SK-N-SH (cell line): ENCODE measurements around the gene PARVB. TPM values are rescaled to one million over a fixed set of nuclear protein-coding genes. Genes with fewer than 3 reads are reported as not detected.

Experiments used
- CTCF ChIA-PET: fragments of 300-600, 350-600 bp; formaldehyde crosslinking; extraction: SDS; loops from one replicate; lab custom pipeline; 2021; lab: Yijun Ruan, JAX
- POLR2A ChIA-PET: fragments of 350-600 bp; sonication (Branson Sonifier 250); formaldehyde crosslinking; extraction: SDS; loops from one replicate; lab custom pipeline; 2020; ENCODE audit warnings: antibody characterized with exemption, inconsistent platforms; lab: Yijun Ruan, JAX
- DNase-seq: peaks from one replicate; pipeline ENCODE4 v3.0.0; 2012
- H2AFZ ChIP-seq: fragments of 200-600 bp; sonication (generic); 2 replicates; pipeline ENCODE4 v1.8.1; 2016; ENCODE audit warnings: antibody characterized with exemption, mild to moderate bottlenecking, low read depth
- H3F3A ChIP-seq: fragments of 200-600 bp; sonication (generic); replicated peaks from 2 replicates; pipeline ENCODE3; 2016; ENCODE audit warnings: antibody characterized with exemption, mild to moderate bottlenecking; ENCODE audit not compliant: insufficient read depth
- H3K27ac ChIP-seq, 2 experiments: fragments of 200-500 bp in 1 of 2; fragments of 200-600 bp in 1 of 2; sonication (Bioruptor generic) in 1 of 2; sonication (generic), shearing (Covaris generic) in 1 of 2; 2 replicates each; pipeline versions ENCODE4 v1.5.1 to v1.6.1; 2014 to 2016; ENCODE audit warnings: low read depth in 2 of 2, inconsistent platforms in 1 of 2, low read length in 1 of 2, mild to moderate bottlenecking in 1 of 2, mixed read lengths in 1 of 2
- H3K27me3 ChIP-seq: fragments of 200-600 bp; sonication (generic), shearing (Covaris generic); 2 replicates; pipeline ENCODE4 v1.6.1; 2016; ENCODE audit warnings: mixed run types; ENCODE audit not compliant: insufficient read depth
- H3K36me3 ChIP-seq, 2 experiments: fragments of 200-500 bp in 1 of 2; fragments of 200-600 bp in 1 of 2; sonication (Bioruptor generic) in 1 of 2; sonication (generic) in 1 of 2; replicated peaks in 1 of 2; 2 replicates each; pipeline versions ENCODE3 to v1.5.1; 2014 to 2016; ENCODE audit warnings: low read length in 1 of 2, mild to moderate bottlenecking in 1 of 2; ENCODE audit not compliant: insufficient read depth in 2 of 2, control insufficient read depth in 1 of 2
- H3K4me1 ChIP-seq, 2 experiments: fragments of 200-500 bp in 1 of 2; fragments of 200-600 bp in 1 of 2; sonication (Bioruptor generic) in 1 of 2; sonication (generic), shearing (Covaris generic) in 1 of 2; 2 replicates each; pipeline versions ENCODE4 v1.5.1 to v1.6.1; 2014 to 2016; ENCODE audit warnings: low read depth in 1 of 2, low read length in 1 of 2, mixed run types in 1 of 2; ENCODE audit not compliant: insufficient read depth in 2 of 2, control insufficient read depth in 1 of 2
- H3K4me2 ChIP-seq: fragments of 200-600 bp; sonication (generic), shearing (Covaris generic); 2 replicates; pipeline ENCODE4 v1.6.1; 2017; ENCODE audit warnings: mixed run types
- H3K4me3 ChIP-seq, 2 experiments: fragments of 200-500 bp in 1 of 2; fragments of 200-600 bp in 1 of 2; sonication (Bioruptor generic) in 1 of 2; sonication (generic), shearing (Covaris generic) in 1 of 2; 2 replicates each; pipeline versions ENCODE4 v1.5.1 to v1.8.1; 2014 to 2016; ENCODE audit warnings: low read depth in 2 of 2, inconsistent platforms in 1 of 2, low read length in 1 of 2, mild to moderate bottlenecking in 1 of 2, mixed read lengths in 1 of 2, moderate library complexity in 1 of 2
- H3K79me2 ChIP-seq: fragments of 200-600 bp; sonication (generic); 2 replicates; pipeline ENCODE4 v1.8.1; 2017; ENCODE audit warnings: mild to moderate bottlenecking; ENCODE audit not compliant: insufficient read depth
- H3K9ac ChIP-seq: fragments of 200-600 bp; sonication (generic); 2 replicates; pipeline ENCODE4 v1.6.1; 2017; ENCODE audit warnings: mixed run types
- H3K9me2 ChIP-seq: fragments of 200-600 bp; sonication (generic); 2 replicates; pipeline ENCODE4 v1.6.1; 2017; ENCODE audit warnings: mixed run types
- H3K9me3 ChIP-seq: fragments of 200-600 bp; sonication (generic); 2 replicates; pipeline ENCODE4 v1.6.1; 2017; ENCODE audit warnings: mixed run types, mild to moderate bottlenecking, moderate library complexity
- H4K20me1 ChIP-seq: fragments of 200-600 bp; sonication (generic); 2 replicates; pipeline ENCODE4 v1.6.1; 2017; ENCODE audit warnings: mild to moderate bottlenecking, mixed run types; ENCODE audit not compliant: insufficient read depth
- FOSL2 ChIP-seq: IDR thresholded peaks from 2 replicates; pipeline ENCODE4 v1.4.0; 2012; ENCODE audit warnings: low read depth, mild to moderate bottlenecking, moderate library complexity, borderline replicate concordance
- FOXJ3 ChIP-seq: sonication (generic); formaldehyde crosslinking; IDR thresholded peaks from 2 replicates; pipeline ENCODE4 v1.5.1; 2020; ENCODE audit warnings: mild to moderate bottlenecking, missing genetic modification reagents
- FOXM1 ChIP-seq: IDR thresholded peaks from 2 replicates; pipeline ENCODE4 v1.4.0; 2012; ENCODE audit warnings: low read depth, mild to moderate bottlenecking
- JUND ChIP-seq: IDR thresholded peaks from 2 replicates; pipeline ENCODE4 v1.4.0; 2012
- MEF2A ChIP-seq: IDR thresholded peaks from 2 replicates; pipeline ENCODE4 v1.4.0; 2012; ENCODE audit warnings: low read depth, borderline replicate concordance
- NFIC ChIP-seq: IDR thresholded peaks from 2 replicates; pipeline ENCODE4 v1.4.0; 2012; ENCODE audit warnings: borderline replicate concordance
- NRF1 ChIP-seq: IDR thresholded peaks from 2 replicates; pipeline ENCODE4 v1.6.1; 2012; ENCODE audit warnings: low read depth, mild to moderate bottlenecking, low read length
- POLR2AphosphoS5 ChIP-seq: IDR thresholded peaks from 2 replicates; pipeline ENCODE4 v1.6.1; 2012; ENCODE audit warnings: low read depth, low read length
- RAD21 ChIP-seq: IDR thresholded peaks from 2 replicates; pipeline ENCODE4 v1.6.1; 2012; ENCODE audit warnings: mild to moderate bottlenecking, low read length
- RXRA ChIP-seq: IDR thresholded peaks from 2 replicates; pipeline ENCODE4 v1.4.0; 2012; ENCODE audit warnings: low read depth, mild to moderate bottlenecking, borderline replicate concordance
- SIN3A ChIP-seq: IDR thresholded peaks from 2 replicates; pipeline ENCODE4 v1.6.1; 2012; ENCODE audit warnings: low read depth, mild to moderate bottlenecking, low read length, moderate library complexity, borderline replicate concordance
- TAF1 ChIP-seq: IDR thresholded peaks from 2 replicates; pipeline ENCODE4 v1.6.1; 2012; ENCODE audit warnings: low read depth, mild to moderate bottlenecking, low read length, moderate library complexity, borderline replicate concordance
- TCF12 ChIP-seq: IDR thresholded peaks from 2 replicates; pipeline ENCODE4 v1.4.0; 2012
- TEAD4 ChIP-seq: IDR thresholded peaks from 2 replicates; pipeline ENCODE4 v1.4.0; 2012; ENCODE audit warnings: mild to moderate bottlenecking, borderline replicate concordance; ENCODE audit not compliant: insufficient read depth
- WGBS: methylation state at CpG from one replicate; pipeline ENCODE4 v1.1.6; 2017; ENCODE audit warnings: low lambda C conversion rate; 5-methylcytosine and 5-hydroxymethylcytosine counted together
- polyA plus RNA-seq, 3 experiments: library from polyadenylated mRNA; depleted of rRNA; stranded (reverse); fragments of >200 nt; gene quantifications; 2 replicates each; pipeline ENCODE4 v1.2.3, GENCODE V29; 2012
- TF ChIP-seq, protein P1 (sequence below): fragments of 150-350 bp; IDR thresholded peaks from 2 replicates; pipeline ENCODE4 v1.6.1; 2016; ENCODE audit warnings: mild to moderate bottlenecking, low read depth, low read length
- TF ChIP-seq, protein P2 (sequence below): IDR thresholded peaks from 2 replicates; pipeline ENCODE4; 2012
- TF ChIP-seq, protein P3 (sequence below): fragments of 200-600 bp; sonication (generic); IDR thresholded peaks from 2 replicates; pipeline ENCODE4 v1.6.1; 2017; ENCODE audit warnings: antibody characterized with exemption, mild to moderate bottlenecking, moderate library complexity
- TF ChIP-seq, protein P4 (sequence below): IDR thresholded peaks from 2 replicates; pipeline ENCODE4 v1.4.0; 2012; ENCODE audit warnings: low read depth, borderline replicate concordance

The PARVB gene
- polyA plus RNA-seq, 1 of the 3 experiments (the other 2 are of a cell fraction) = 87.8 TPM

- Histone ChIP-seq H3K9me2 (no peaks in the 10 kb centered on the region), H3K27ac (no peak overlapping the region), H3K4me1 (no peaks in the 10 kb centered on the region), H2AFZ (no peak overlapping the region), H4K20me1 (no peaks in the 10 kb centered on the region), H3F3A (no peaks in the 10 kb centered on the region), H3K27me3 (no peaks in the 10 kb centered on the region), H3K79me2 (no peaks in the 10 kb centered on the region), H3K36me3 (no peaks in the 10 kb centered on the region), H3K4me3 (no peak overlapping the region), H3K9ac (no peak overlapping the region), H3K9me3 (no peaks in the 10 kb centered on the region), H3K4me2 (no peak overlapping the region)
- POLR2A ChIA-PET = no interaction called here
- DNase-seq = no peak
- CTCF ChIA-PET = interaction anchor here (0.6 to 1.6 kb wide), 2 partner anchors 36 to 78 kb away, joined by 3 to 6 read pairs; no protein-coding TSS in a partner anchor
- 64% methylated on average over 3 of the region's 3 CpGs for WGBS
- TF ChIP-seq FOXM1 = no peak
- no peak for TF ChIP-seq NFIC
- no peak for TF ChIP-seq MEF2A
- TF ChIP-seq, protein P1, sequence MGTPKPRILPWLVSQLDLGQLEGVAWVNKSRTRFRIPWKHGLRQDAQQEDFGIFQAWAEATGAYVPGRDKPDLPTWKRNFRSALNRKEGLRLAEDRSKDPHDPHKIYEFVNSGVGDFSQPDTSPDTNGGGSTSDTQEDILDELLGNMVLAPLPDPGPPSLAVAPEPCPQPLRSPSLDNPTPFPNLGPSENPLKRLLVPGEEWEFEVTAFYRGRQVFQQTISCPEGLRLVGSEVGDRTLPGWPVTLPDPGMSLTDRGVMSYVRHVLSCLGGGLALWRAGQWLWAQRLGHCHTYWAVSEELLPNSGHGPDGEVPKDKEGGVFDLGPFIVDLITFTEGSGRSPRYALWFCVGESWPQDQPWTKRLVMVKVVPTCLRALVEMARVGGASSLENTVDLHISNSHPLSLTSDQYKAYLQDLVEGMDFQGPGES = no peak
- TF ChIP-seq FOXJ3 = no peak
- no peak for TF ChIP-seq SIN3A
- no peak for TF ChIP-seq RAD21
Observed at GRCh38 chr22:44117746-44118145, 93.6 kb downstream of the PARVB start.

DNA sequence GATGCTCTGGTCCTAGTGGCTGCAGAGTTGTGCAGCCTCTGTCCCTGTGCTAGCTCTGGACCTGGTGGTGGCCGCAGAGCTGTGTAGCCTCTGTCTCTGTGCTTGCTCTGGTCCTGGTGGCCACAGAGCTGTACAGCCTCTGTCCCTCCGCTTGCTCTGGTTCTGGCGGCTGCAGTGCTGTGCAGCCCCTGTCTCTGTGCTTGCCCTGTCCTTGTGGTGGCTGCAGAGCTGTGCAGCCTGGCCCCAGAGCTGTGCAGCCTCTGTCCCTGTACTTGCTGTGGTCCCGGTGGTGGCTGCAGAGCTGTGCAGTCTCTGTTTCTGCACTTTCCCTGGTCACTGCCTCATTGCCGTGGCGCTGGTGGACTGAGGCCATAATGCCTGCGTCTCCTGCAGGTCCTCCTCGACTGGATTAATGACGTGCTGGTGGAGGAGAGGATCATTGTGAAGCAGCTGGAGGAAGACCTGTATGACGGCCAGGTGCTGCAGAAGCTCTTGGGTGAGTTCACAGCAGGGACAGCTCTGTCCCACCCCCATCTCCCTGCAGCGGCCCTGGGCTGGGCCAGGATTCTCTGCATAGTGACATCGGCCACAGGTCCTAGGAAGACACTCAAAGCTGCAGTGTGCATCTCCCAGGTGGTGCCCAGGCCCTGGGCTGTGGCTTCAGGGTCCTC is 94.7 kb downstream of the PARVB start:
- H3K9me3 ChIP-seq = no peaks in the 10 kb centered on the region
- WGBS = 63% methylated on average over 7 of the region's 12 CpGs
- H3K36me3 ChIP-seq = no peaks in the 10 kb centered on the region
- no peaks in the 10 kb centered on the region for H3K27me3 ChIP-seq
- H3F3A ChIP-seq = no peaks in the 10 kb centered on the region
- H4K20me1 ChIP-seq = no peaks in the 10 kb centered on the region
- no peaks in the 10 kb centered on the region for H3K79me2 ChIP-seq
- H2AFZ ChIP-seq = no peak overlapping the region
- TF ChIP-seq RXRA (no peak), RAD21 (no peak), JUND (no peak), POLR2AphosphoS5 (no peak), FOSL2 (no peak), NFIC (no peak), TCF12 (no peak), SIN3A (no peak), TEAD4 (no peak), FOXJ3 (no peak), TAF1 (no peak), NRF1 (no peak)
- TF ChIP-seq, protein P2, sequence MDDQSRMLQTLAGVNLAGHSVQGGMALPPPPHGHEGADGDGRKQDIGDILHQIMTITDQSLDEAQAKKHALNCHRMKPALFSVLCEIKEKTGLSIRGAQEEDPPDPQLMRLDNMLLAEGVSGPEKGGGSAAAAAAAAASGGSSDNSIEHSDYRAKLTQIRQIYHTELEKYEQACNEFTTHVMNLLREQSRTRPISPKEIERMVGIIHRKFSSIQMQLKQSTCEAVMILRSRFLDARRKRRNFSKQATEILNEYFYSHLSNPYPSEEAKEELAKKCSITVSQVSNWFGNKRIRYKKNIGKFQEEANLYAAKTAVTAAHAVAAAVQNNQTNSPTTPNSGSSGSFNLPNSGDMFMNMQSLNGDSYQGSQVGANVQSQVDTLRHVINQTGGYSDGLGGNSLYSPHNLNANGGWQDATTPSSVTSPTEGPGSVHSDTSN = no peak
- TF ChIP-seq, protein P1 = no peak
- TF ChIP-seq, protein P3, sequence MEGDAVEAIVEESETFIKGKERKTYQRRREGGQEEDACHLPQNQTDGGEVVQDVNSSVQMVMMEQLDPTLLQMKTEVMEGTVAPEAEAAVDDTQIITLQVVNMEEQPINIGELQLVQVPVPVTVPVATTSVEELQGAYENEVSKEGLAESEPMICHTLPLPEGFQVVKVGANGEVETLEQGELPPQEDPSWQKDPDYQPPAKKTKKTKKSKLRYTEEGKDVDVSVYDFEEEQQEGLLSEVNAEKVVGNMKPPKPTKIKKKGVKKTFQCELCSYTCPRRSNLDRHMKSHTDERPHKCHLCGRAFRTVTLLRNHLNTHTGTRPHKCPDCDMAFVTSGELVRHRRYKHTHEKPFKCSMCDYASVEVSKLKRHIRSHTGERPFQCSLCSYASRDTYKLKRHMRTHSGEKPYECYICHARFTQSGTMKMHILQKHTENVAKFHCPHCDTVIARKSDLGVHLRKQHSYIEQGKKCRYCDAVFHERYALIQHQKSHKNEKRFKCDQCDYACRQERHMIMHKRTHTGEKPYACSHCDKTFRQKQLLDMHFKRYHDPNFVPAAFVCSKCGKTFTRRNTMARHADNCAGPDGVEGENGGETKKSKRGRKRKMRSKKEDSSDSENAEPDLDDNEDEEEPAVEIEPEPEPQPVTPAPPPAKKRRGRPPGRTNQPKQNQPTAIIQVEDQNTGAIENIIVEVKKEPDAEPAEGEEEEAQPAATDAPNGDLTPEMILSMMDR = no peak
- TF ChIP-seq, protein P4, sequence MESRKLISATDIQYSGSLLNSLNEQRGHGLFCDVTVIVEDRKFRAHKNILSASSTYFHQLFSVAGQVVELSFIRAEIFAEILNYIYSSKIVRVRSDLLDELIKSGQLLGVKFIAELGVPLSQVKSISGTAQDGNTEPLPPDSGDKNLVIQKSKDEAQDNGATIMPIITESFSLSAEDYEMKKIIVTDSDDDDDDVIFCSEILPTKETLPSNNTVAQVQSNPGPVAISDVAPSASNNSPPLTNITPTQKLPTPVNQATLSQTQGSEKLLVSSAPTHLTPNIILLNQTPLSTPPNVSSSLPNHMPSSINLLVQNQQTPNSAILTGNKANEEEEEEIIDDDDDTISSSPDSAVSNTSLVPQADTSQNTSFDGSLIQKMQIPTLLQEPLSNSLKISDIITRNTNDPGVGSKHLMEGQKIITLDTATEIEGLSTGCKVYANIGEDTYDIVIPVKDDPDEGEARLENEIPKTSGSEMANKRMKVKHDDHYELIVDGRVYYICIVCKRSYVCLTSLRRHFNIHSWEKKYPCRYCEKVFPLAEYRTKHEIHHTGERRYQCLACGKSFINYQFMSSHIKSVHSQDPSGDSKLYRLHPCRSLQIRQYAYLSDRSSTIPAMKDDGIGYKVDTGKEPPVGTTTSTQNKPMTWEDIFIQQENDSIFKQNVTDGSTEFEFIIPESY = no peak
- H3K4me3 ChIP-seq = no peak overlapping the region
- no peak overlapping the region for H3K27ac ChIP-seq
- no peak overlapping the region for H3K9ac ChIP-seq
- no peaks in the 10 kb centered on the region for H3K4me1 ChIP-seq
- H3K4me2 ChIP-seq = no peak overlapping the region
- ChIA-PET CTCF (interaction anchor here (1.6 kb wide), 2 partner anchors 37 to 125 kb away, joined by 6 read pairs; no protein-coding TSS in a partner anchor), POLR2A (no interaction called here)
- no peak for DNase-seq
- H3K9me2 ChIP-seq = no peaks in the 10 kb centered on the region
